SK-N-SH (cell line): Measurements from ENCODE around the gene SAMD14.

Source experiments
- EZH2phosphoT487 ChIP-seq: fragments of 200-600 bp; sonication (generic); IDR thresholded peaks from 2 replicates; pipeline ENCODE4 v1.6.1; 2017; ENCODE audit warnings: low read depth, mixed run types, mild to moderate bottlenecking, antibody characterized with exemption, moderate library complexity, borderline replicate concordance
- TF ChIP-seq, protein P1 (sequence below): fragments of 200-600 bp; sonication (generic); IDR thresholded peaks from 2 replicates; pipeline ENCODE4 v1.6.1; 2017; ENCODE audit warnings: antibody characterized with exemption, mild to moderate bottlenecking, moderate library complexity

DNA sequence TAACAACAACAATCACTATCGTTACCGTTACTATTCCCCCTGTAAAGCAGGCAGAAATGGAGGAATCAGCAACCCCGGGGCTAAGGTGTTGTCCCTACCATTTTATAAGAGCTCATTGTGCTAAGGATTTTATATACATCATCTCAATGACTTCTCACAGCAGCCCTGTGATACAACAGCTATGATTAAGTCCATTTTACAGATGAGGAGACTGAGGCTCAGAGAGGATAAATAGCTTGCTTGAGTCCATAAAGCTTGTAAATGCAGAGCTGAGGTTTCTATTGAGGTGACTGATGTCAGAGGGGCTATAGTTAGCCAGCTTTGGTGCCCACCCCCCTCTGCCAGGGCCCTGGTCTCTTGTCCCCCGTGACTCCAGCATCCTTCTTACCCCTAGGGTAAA, 51.5 kb downstream of the SAMD14 start:
- TF ChIP-seq EZH2phosphoT487, result no peak
- TF ChIP-seq, protein P1, sequence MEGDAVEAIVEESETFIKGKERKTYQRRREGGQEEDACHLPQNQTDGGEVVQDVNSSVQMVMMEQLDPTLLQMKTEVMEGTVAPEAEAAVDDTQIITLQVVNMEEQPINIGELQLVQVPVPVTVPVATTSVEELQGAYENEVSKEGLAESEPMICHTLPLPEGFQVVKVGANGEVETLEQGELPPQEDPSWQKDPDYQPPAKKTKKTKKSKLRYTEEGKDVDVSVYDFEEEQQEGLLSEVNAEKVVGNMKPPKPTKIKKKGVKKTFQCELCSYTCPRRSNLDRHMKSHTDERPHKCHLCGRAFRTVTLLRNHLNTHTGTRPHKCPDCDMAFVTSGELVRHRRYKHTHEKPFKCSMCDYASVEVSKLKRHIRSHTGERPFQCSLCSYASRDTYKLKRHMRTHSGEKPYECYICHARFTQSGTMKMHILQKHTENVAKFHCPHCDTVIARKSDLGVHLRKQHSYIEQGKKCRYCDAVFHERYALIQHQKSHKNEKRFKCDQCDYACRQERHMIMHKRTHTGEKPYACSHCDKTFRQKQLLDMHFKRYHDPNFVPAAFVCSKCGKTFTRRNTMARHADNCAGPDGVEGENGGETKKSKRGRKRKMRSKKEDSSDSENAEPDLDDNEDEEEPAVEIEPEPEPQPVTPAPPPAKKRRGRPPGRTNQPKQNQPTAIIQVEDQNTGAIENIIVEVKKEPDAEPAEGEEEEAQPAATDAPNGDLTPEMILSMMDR, result no peak
